ENCODE measurements around the gene ACSL4.

Gene ACSL4

GRCh38 chrX:109629310-109629709 is 103.7 kb downstream of the ACSL4 start:
- DNase-seq (ENCODE audit: insufficient read length, low spot score) (no peak), FAIRE-seq (no peak)
- no peak for TF ChIP-seq CTCF (IDR thresholded peaks at IDR 0.05; ENCODE audit: insufficient read depth, missing control alignments)

- no peak for TF ChIP-seq CTCF (IDR thresholded peaks at IDR 0.05; ENCODE audit: insufficient read depth, missing control alignments)
- DNase-seq (ENCODE audit: insufficient read length, low spot score) (no peak), FAIRE-seq (no peak)
Measured at GRCh38 chrX:109626637-109627036, 106.4 kb downstream of the ACSL4 start.

- FAIRE-seq (no peak), DNase-seq (ENCODE audit: insufficient read length, low spot score) (no peak)
- no peak for TF ChIP-seq CTCF (IDR thresholded peaks at IDR 0.05; ENCODE audit: insufficient read depth, missing control alignments)
Measured at GRCh38 chrX:109624641-109625616, 108.1 kb downstream of the ACSL4 start, which contains the start of gene KCNE5. KCNE5 (minus strand) TSS chrX:109625172; CDS start chrX:109625020, 152 bp downstream.

- TF ChIP-seq CTCF (IDR thresholded peaks at IDR 0.05; ENCODE audit: insufficient read depth, missing control alignments) = no peak
- FAIRE-seq (no peak), DNase-seq (ENCODE audit: insufficient read length, low spot score) (no peak)
Measured at GRCh38 chrX:109623997-109624396, 109.1 kb downstream of the ACSL4 start.

GRCh38 chrX:109622270-109622669 is 110.8 kb downstream of the ACSL4 start:
- DNase-seq (ENCODE audit: insufficient read length, low spot score) (no peak), FAIRE-seq (no peak)
- no peak for TF ChIP-seq CTCF (IDR thresholded peaks at IDR 0.05; ENCODE audit: insufficient read depth, missing control alignments)

GRCh38 chrX:109619771-109620170 is 113.3 kb downstream of the ACSL4 start:
- TF ChIP-seq CTCF (IDR thresholded peaks at IDR 0.05; ENCODE audit: insufficient read depth, missing control alignments) = no peak
- FAIRE-seq (no peak), DNase-seq (ENCODE audit: insufficient read length, low spot score) (no peak)

- FAIRE-seq = no peak
- TF ChIP-seq CTCF (IDR thresholded peaks at IDR 0.05; ENCODE audit: insufficient read depth, missing control alignments) = no peak
- no peak for DNase-seq (ENCODE audit: insufficient read length, low spot score)
Measured at GRCh38 chrX:109614951-109615350, 118.1 kb downstream of the ACSL4 start.
